NCI-H146 treated with DMSO at 0.1 percent for 48 hours (cell line): Measurements from ENCODE around the gene ZC3H12C.

Source experiments
- DNase-seq: peaks from one replicate; lab custom pipeline; 2025; ENCODE audit not compliant: unreplicated experiment; lab: John Stamatoyannopoulos, UW

ZC3H12C gene

GRCh38 chr11:110076371-110076965, 16.7 kb upstream of the ZC3H12C start:
- DNase-seq, result peak; percentile 30

DNA sequence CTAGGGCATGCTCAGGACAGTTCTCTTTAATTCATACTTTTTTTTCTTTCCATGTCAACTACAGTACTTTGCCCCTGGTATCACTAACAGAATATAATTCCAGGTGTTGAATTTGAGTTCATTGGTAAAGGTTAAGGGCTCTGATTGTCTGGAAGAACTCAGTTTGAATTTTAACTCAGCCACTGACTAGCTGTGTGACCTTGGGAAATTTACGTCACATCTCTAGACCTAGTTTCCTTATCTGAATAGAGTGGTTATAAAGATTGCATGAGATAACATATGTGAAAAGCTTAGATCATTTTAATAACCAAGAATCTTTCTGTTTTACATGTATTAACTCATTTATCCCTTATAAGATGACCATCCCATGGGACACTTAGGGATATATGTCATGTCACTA, 15.8 kb upstream of the ZC3H12C start:
- DNase-seq, result no peak

DNA sequence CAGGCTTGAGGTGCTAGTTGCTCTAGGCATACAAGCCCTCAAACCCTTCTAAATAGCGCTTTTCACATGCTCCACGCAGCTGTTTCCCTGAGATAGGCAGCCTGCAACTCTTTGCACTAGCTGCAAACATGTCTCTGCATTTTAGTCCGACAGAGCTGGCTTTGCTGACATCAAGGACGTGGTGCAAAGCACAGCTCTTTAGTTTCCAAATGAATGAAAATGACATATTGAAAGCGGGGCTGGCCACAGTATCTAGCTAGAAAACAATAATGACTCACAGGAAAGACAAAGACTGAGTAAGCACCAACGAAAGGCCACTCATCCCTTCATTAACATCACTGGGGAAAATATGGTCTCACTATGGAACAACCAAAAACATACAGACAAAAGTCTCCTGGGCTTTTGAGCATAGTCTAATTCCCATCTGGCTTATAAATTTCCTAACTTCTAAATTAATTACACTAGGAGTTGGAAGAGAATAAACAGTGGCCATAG, 15.3 kb upstream of the ZC3H12C start:
- no peak for DNase-seq

DNA sequence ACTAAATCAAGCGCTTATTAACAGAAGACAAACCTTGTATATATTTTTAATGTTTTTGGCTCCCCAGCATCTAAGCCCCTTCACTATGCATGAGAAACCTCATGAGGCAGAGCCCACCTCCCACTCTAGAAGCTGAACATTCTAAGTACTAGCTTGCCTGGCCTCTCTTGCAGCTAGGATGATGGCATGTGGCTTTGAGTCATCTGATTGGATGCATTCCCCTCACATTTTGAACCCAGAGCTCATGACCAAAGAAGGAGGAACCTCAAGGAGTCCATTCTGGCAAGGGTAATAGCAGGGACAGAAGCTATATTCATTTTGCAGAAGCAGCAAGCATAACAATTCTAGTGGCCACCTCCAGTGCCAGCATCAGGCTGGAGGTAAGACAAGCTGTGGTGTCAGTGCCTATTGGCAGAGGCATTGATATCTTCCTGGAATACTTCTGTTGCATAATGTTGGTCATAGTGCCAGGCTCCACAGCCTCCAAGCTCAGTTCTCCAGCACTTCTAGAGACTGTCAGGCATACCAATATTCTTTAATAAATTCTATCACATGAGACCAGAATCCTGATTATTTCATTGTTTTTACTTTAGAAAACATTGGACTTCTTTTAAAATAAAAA, 14.2 kb upstream of the ZC3H12C start:
- DNase-seq, result no peak

GRCh38 chr11:110079726-110080125, 13.5 kb upstream of the ZC3H12C start:
- DNase-seq, result no peak

GRCh38 chr11:110081462-110082376, 11.5 kb upstream of the ZC3H12C start:
- no peak for DNase-seq

GRCh38 chr11:110082899-110083298, 10.3 kb upstream of the ZC3H12C start:
- DNase-seq, result no peak

- no peak for DNase-seq
These were observed 7.8 kb upstream of the ZC3H12C start for GRCh38 chr11:110085255-110085838.

DNA sequence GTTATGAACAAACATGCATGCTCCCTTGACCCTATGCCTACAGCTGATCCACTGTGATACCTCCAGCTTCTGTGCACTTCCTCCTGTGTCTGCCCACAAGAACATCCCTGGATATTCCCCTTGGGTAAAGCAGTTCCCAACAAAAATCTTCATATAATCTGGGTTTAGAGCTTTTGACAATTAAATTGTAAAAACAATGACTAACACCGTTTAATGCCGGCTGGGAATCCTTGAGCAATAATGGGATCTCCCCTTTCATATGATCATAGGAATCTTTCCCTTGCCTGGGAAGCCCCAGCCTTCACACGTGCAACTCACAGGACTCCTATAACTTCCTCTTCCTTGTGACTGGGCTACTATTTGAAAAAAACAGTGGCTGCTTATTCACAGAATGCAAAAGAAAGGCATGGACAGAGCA, 6.3 kb upstream of the ZC3H12C start:
- DNase-seq, result no peak

GRCh38 chr11:110087812-110088534, 5.2 kb upstream of the ZC3H12C start:
- DNase-seq, result no peak

- no peak for DNase-seq
These were observed 4.5 kb upstream of the ZC3H12C start for GRCh38 chr11:110088535-110089344.

DNA sequence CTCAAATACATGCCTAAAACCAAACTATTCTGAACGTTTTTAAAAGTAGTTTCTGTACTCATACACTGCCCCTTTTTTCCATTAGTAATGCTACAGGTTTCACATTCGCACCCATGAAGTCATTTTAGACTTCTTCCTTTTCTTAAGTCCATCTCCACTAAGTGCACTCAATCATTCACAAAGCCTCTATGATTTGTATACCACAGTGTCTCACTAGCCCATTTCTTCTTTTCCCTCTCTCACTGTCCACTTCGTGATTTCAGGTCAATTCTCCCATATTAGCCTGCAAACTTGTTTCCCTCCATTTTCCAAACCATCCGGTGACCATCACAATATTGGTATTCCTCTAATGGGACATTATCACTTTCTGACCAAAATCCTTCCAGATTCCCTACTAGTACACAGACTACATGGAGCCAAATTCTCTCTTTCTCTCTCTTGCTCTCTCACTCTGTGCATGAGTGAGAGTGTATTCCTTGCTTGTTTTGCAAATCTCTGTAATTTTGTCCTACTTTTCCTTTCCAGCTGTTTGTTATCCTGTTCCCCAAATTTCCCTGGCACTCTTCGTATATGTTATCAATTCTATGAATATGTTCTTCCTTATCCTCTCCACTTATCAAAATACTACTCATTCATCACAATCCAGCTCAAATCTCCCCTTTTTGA, 3.4 kb upstream of the ZC3H12C start:
- no peak for DNase-seq

DNA sequence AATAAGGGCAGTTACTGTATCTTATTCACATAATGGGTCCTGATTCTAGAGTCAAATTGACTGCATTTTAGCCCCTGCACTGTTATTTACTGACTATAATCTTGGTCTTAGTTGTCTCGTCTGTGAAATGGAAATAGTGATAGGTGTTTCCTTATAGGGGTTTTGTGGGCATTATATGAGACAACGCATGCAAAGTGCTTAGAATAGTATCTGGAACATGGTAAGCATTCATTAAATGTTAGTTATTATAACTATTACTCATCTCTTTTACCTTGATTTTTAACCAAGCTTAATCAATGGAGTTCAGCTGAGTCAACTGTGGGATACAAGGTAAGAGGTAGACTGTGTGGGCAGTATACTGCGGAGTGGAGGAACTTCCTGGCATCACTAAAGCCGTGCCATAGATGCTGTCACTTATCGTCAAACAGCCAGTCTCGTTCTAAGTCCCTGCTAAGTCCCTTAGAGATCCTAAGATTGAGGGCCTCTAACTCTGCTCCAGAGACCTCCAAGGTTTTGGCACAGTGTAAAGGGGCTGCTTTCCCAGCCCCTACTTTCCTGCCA, 2.6 kb upstream of the ZC3H12C start:
- no peak for DNase-seq

DNA sequence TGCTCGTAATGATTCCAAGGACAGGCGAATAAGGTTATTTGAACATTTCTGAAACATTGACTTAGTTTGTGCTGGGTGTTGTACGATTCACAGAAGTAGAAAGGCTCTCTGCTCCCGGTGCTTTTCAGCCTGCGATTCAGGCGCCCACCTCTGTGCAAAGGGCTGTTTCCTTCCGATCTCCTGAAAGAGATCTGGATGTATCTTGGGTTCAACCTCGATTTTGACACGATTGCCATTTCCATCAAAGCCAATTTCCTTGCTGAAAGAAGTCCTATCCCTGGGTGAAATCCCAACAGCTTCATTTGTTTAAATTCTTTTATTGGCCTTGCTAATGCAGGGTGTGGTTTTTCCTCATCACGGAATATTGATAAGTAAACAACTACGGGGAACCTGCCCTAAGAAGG, 1.1 kb upstream of the ZC3H12C start:
- no peak for DNase-seq

GRCh38 chr11:110093407-110094297, 460 bp downstream of the ZC3H12C start:
- DNase-seq, result peak; percentile 20

DNA sequence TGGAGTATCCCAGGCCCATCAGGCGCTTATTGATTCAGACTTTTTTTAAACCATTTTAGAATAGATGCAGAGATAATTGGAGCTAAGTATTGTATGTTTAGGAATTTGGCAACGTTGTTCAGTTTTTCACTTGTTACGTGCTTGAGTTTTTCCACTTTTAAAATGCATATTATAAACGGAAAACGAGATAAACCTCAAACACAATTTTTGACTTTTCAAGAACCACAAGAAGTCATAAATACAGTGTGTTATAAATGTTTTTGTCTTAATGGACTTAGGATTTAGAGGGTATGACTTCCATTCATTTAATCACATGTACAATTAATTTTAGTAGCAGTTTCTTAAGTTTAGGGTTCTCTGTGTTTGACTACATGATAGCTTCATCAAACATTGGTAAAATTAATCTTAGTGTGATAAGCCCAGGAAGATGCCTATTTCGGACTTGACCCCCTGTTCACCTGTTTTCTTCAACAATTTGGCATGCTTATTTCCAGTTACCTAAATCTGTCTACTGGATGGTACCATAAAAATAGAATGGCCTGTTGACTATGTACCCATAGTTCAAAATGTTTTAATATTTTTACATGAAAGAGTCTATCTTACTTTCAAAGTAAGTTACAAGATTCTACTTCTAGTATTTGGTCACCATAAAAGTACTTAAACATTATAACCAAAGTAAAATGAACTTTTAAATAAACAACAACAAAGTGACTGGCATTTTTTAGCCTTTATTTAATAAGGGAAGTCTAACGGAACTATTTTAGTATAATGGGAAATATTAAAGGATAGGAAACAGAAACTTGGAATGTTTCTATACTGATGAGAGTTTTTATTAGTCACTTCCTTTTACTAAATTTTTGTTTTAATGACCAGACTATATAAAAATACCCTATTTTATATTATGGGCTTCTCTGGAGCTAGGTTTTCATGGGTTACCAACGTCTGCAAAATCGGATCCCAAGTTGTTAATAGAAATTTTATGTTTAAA, 1.4 kb downstream of the ZC3H12C start:
- DNase-seq, result no peak

- no peak for DNase-seq
These were observed 2.4 kb downstream of the ZC3H12C start for GRCh38 chr11:110095554-110095953.
